Endothelial cell of umbilical vein (primary cell): ENCODE data around the gene INSIG2. TPM values are rescaled to one million over a fixed set of nuclear protein-coding genes. Genes with fewer than 3 reads are reported as not detected.
A peak's percentile ranks its signal among the peaks of the same experiment; 100 is the strongest.

Source experiments
- BruUV-seq: library from RNA; stranded (reverse); fragments of 400-500 nt; replicated peaks from 2 replicates; lab custom pipeline; 2021; lab: Mats Ljungman, UMichigan
- CTCF ChIA-PET: fragments of 300-600, 350-600 bp; sonication (Branson Sonifier 250); formaldehyde crosslinking; loops from one replicate; lab custom pipeline; 2021; ENCODE audit warnings: antibody characterized with exemption, inconsistent platforms; lab: Charles Lee
- POLR2A ChIA-PET: fragments of 300-600, 350-600 bp; sonication (Branson Sonifier 250); formaldehyde crosslinking; loops from one replicate; lab custom pipeline; 2021; ENCODE audit warnings: antibody characterized with exemption, inconsistent platforms; lab: Charles Lee
- DNase-seq: peaks from one replicate; pipeline ENCODE4 v3.0.0-alpha.2; 2011; ENCODE audit warnings: low read depth, low spot score
- FAIRE-seq: peaks from 2 replicates; lab custom pipeline; 2011; peaks lifted over from hg19 to GRCh38; lab: Jason Lieb, UNC
- H2AFZ ChIP-seq: 2 replicates; pipeline ENCODE4 v1.6.0; 2012; ENCODE audit warnings: low read depth, low read length, control low read depth, inconsistent platforms
- H3K27ac ChIP-seq: 2 replicates; pipeline ENCODE4 v1.5.1; 2011; ENCODE audit warnings: low read depth, mild to moderate bottlenecking, control low read depth, low read length, moderate library complexity; ENCODE audit not compliant: insufficient read depth
- H3K27me3 ChIP-seq, 2 experiments: 2 replicates each; pipeline versions ENCODE4 v1.6.0 to v1.6.1; 2011; ENCODE audit warnings: low read length in 2 of 2, mixed read lengths in 1 of 2; ENCODE audit not compliant: control insufficient read depth in 2 of 2, insufficient read depth in 2 of 2
- H3K36me3 ChIP-seq, 2 experiments: 2 replicates in 1 of 2; 3 replicates in 1 of 2; pipeline ENCODE4 v1.5.1; 2011; ENCODE audit warnings: low read length in 2 of 2, mild to moderate bottlenecking in 1 of 2, moderate library complexity in 1 of 2; ENCODE audit not compliant: control insufficient read depth in 2 of 2, insufficient read depth in 2 of 2; ENCODE audit errors: extremely low read depth in 1 of 2
- H3K4me1 ChIP-seq: 3 replicates; pipeline ENCODE4 v1.5.1; 2011; ENCODE audit warnings: mild to moderate bottlenecking, low read length; ENCODE audit not compliant: control insufficient read depth, insufficient read depth; ENCODE audit errors: extremely low read depth
- H3K4me2 ChIP-seq: 2 replicates; pipeline ENCODE4 v1.6.1; 2011; ENCODE audit warnings: low read length, control low read depth, mixed read lengths; ENCODE audit not compliant: insufficient read depth
- H3K4me3 ChIP-seq, 3 experiments: fragments of 200-600 bp in 1 of 3; sonication (generic), shearing (Covaris generic) in 1 of 3; replicated peaks in 1 of 3; 2 replicates each; pipeline ENCODE4 v1.5.1; 2011 to 2016; ENCODE audit warnings: control low read depth in 3 of 3, low read length in 3 of 3, mild to moderate bottlenecking in 2 of 3, inconsistent platforms in 1 of 3, low read depth in 1 of 3, moderate library complexity in 1 of 3; ENCODE audit not compliant: insufficient read depth in 1 of 3
- H3K79me2 ChIP-seq: 2 replicates; pipeline ENCODE4 v1.6.0; 2012; ENCODE audit warnings: low read length, inconsistent platforms; ENCODE audit not compliant: control insufficient read depth, insufficient read depth
- H3K9ac ChIP-seq: replicated peaks from 2 replicates; pipeline ENCODE3; 2011; ENCODE audit warnings: low read length, control low read depth; ENCODE audit not compliant: insufficient read depth; ENCODE audit errors: extremely low read depth
- H3K9me1 ChIP-seq: replicated peaks from 3 replicates; pipeline ENCODE4 v1.6.0; 2011; ENCODE audit warnings: mild to moderate bottlenecking, low read length; ENCODE audit not compliant: control insufficient read depth, insufficient read depth; ENCODE audit errors: extremely low read depth
- H3K9me3 ChIP-seq: replicated peaks from 2 replicates; pipeline ENCODE4 v1.5.1; 2012; ENCODE audit warnings: low read length, inconsistent platforms; ENCODE audit not compliant: control insufficient read depth, insufficient read depth
- H4K20me1 ChIP-seq: replicated peaks from 2 replicates; pipeline ENCODE3; 2011; ENCODE audit warnings: mild to moderate bottlenecking, low read length; ENCODE audit not compliant: control insufficient read depth, insufficient read depth; ENCODE audit errors: extremely low read depth
- CTCF ChIP-seq, 2 donors: IDR thresholded peaks; 1 replicate in 1 of 2; 2 replicates in 1 of 2; pipeline ENCODE4 v1.5.1; 2011; ENCODE audit warnings: low read length in 2 of 2, mild to moderate bottlenecking in 2 of 2, moderate library complexity in 2 of 2, control low read depth in 1 of 2, inconsistent platforms in 1 of 2, low read depth in 1 of 2; ENCODE audit not compliant: insufficient read depth in 1 of 2; ENCODE audit errors: extremely low read depth in 1 of 2
- EZH2 ChIP-seq: IDR thresholded peaks from 2 replicates; pipeline ENCODE4 v1.6.1; 2012; ENCODE audit warnings: borderline replicate concordance, low read depth, mild to moderate bottlenecking, moderate library complexity, low read length, inconsistent platforms; ENCODE audit not compliant: severe bottlenecking
- FOS ChIP-seq: IDR thresholded peaks from 2 replicates; pipeline ENCODE4 v1.6.1; 2011; ENCODE audit warnings: mild to moderate bottlenecking, low read length, moderate library complexity, borderline replicate concordance; ENCODE audit not compliant: insufficient read depth
- GATA2 ChIP-seq: IDR thresholded peaks from 2 replicates; pipeline ENCODE4 v1.7.0; 2011; ENCODE audit warnings: low read depth, mild to moderate bottlenecking, moderate library complexity, mixed read lengths, low read length; ENCODE audit not compliant: insufficient read length, insufficient read depth
- JUN ChIP-seq: IDR thresholded peaks from 2 replicates; pipeline ENCODE4 v1.6.1; 2011; ENCODE audit warnings: borderline replicate concordance, low read depth; ENCODE audit not compliant: insufficient read length, insufficient read depth
- MAX ChIP-seq: IDR thresholded peaks from 2 replicates; pipeline ENCODE4 v1.6.1; 2011; ENCODE audit not compliant: insufficient read depth, insufficient read length
- MYC ChIP-seq: IDR thresholded peaks from one replicate; pipeline ENCODE4 v1.6.1; 2011; ENCODE audit warnings: mild to moderate bottlenecking, low read depth, low read length
- POLR2A ChIP-seq: IDR thresholded peaks from 2 replicates; pipeline ENCODE4 v1.6.1; 2012; ENCODE audit warnings: low read depth, mild to moderate bottlenecking, control low read depth, low read length
- POLR2AphosphoS5 ChIP-seq: IDR thresholded peaks from 2 replicates; pipeline ENCODE4 v1.6.1; 2012; ENCODE audit warnings: low read depth, mild to moderate bottlenecking, control low read depth, low read length, moderate library complexity; ENCODE audit not compliant: insufficient read depth
- dilution Hi-C: fragments of 300-500 bp; cut with MboI; formaldehyde crosslinking; loops from one replicate; pipeline ENCODE4 v1.15.0; 2019; ENCODE audit warnings: low sequenced_read_pairs; ENCODE audit not compliant: extremely low pct_ligation_motif_present
- intact Hi-C: fragments of 100-400 bp; cut with micrococcal nuclease; formaldehyde crosslinking; loops from one replicate; pipeline ENCODE4 v1.10.0; 2022
- polyA plus RNA-seq, 4 experiments: library from polyadenylated mRNA; depleted of rRNA in 3 of 4; stranded (reverse) in 3 of 4; unstranded in 1 of 4; fragments of >200 nt; gene quantifications; 2 replicates each; pipeline versions ENCODE4 v1.2.1 to v1.2.3, GENCODE V29; 2011 to 2012; ENCODE audit warnings: missing spikeins in 1 of 4
- total RNA-seq: library from RNA; stranded (reverse); gene quantifications from 2 replicates; pipeline ENCODE4 v1.2.3, GENCODE V29; 2021

INSIG2 gene
- total and polyA plus RNA-seq, 2 donors (not counting 3 experiments of a cell fraction or from before 2014, with no cell fraction given), result 24.1 to 26.9 TPM

- H3K36me3 ChIP-seq, result no peaks in the 10 kb centered on the region
- FAIRE-seq (no peak), DNase-seq (no peak)
- H3K9me1 ChIP-seq, result no peaks in the 10 kb centered on the region
- no peak overlapping the region for H3K4me3 ChIP-seq
- BruUV-seq, result no TSS peak
- no peak overlapping the region for H3K4me2 ChIP-seq
- TF ChIP-seq POLR2AphosphoS5 (no peak), EZH2 (peak; percentile 33)
- ChIA-PET CTCF (interaction anchor here (1.1 to 1.6 kb wide), 2 partner anchors 15 to 38 kb away, joined by 4 to 7 read pairs; no protein-coding TSS in a partner anchor), POLR2A (no interaction called here)
- H3K27ac ChIP-seq, result no peak overlapping the region
- no peaks in the 10 kb centered on the region for H3K4me1 ChIP-seq
- peaks cover 8% of the 10 kb centered on the region for H3K79me2 ChIP-seq
- dilution Hi-C loops (no loop called here), intact Hi-C loops (no loop called here)
- H3K9me3 ChIP-seq, result no peaks in the 10 kb centered on the region
- no peaks in the 10 kb centered on the region for H4K20me1 ChIP-seq
- peaks cover 35 to 57% of the 10 kb centered on the region in 2 experiments for H3K27me3 ChIP-seq
- no peak overlapping the region for H3K9ac ChIP-seq
- no peak overlapping the region for H2AFZ ChIP-seq
Observed at GRCh38 chr2:118084491-118085089, 3.7 kb upstream of the INSIG2 start.

DNA sequence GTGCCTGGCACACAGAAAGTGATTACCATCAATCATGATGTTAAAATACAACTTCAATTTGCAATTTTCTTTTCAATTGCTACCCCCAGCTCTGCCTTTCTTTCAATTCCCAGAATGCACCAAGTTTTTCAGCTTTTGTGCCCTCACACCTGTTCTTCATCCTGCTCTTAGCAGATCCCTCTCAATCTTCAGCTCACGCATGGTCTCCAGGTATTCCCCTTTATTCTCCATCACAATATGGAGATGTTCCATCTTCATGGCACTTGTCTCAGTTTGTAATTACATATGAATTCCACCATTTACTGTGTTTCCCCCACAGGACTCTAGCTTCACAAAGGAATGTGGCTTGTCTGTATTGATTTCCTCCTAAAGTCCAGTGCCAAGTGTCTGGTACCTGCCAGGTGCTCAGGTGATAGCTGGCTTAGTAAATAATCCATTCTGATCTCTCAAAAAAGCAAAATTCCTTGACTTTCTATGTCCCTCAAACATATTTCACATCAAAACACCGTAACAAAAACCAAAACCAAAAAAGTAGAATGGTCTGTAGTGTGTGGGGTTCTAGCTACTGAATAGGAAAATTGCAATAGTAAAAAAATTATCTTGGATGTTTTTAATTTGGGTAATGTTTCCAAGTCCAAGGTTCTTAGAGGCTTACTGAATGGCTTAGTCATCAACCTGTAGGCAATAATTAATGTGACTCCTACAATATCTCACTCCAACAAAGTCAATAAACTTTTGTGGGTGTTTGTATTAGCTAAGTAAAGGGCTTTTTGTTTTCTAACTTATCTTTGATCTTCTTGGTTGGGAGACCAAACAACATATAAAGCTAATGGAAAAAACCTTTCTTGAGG is 2.9 kb upstream of the INSIG2 start:
- intact Hi-C loops (no loop called here), dilution Hi-C loops (no loop called here)
- Histone ChIP-seq H3K9me1 (no peaks in the 10 kb centered on the region), H3K9ac (no peak overlapping the region), H3K27me3 (peaks cover 31 to 50% of the 10 kb centered on the region in 2 experiments), H3K79me2 (peaks cover 15% of the 10 kb centered on the region), H3K4me3 (no peak overlapping the region), H2AFZ (no peak overlapping the region), H3K36me3 (no peaks in the 10 kb centered on the region), H3K27ac (no peak overlapping the region), H4K20me1 (no peaks in the 10 kb centered on the region), H3K4me2 (no peak overlapping the region), H3K9me3 (no peaks in the 10 kb centered on the region), H3K4me1 (peaks cover 7% of the 10 kb centered on the region)
- ChIA-PET CTCF (interaction anchor here (2.1 kb wide), 1 partner anchor 39 kb away, joined by 8 read pairs; no protein-coding TSS in a partner anchor), POLR2A (no interaction called here)
- DNase-seq (no peak), FAIRE-seq (no peak)
- TF ChIP-seq MAX (no peak), FOS (no peak), POLR2A (no peak), EZH2 (no peak), JUN (no peak), MYC (no peak), POLR2AphosphoS5 (no peak), CTCF (IDR thresholded peaks at IDR 0.05; ENCODE audit: extremely low read depth in 1 of 2, insufficient read depth in 1 of 2, low read depth in 1 of 2, low read length in 2 of 2) (no peak), GATA2 (no peak)
- no TSS peak for BruUV-seq
